PC-9 (cell line): ENCODE results near the gene IQSEC1. TPM values are rescaled to one million over a fixed set of nuclear protein-coding genes. Genes with fewer than 3 reads are reported as not detected.

Experiments used
- BruUV-seq: library from RNA; stranded (reverse); fragments of 400-500 nt; replicated peaks from 2 replicates; lab custom pipeline; 2021; lab: Mats Ljungman, UMichigan
- CTCF ChIA-PET: fragments of 300-600 bp; sonication (Branson Sonifier 250); formaldehyde crosslinking; loops from one replicate; lab custom pipeline; 2022; ENCODE audit warnings: antibody characterized with exemption; lab: Charles Lee
- POLR2A ChIA-PET: fragments of 300-600 bp; sonication (Branson Sonifier 250); formaldehyde crosslinking; loops from one replicate; lab custom pipeline; 2022; ENCODE audit warnings: antibody characterized with exemption; ENCODE audit not compliant: unreplicated experiment; lab: Charles Lee
- DNase-seq, 2 experiments: peaks; one replicate each; pipeline versions ENCODE4 v3.0.0 to v3.0.0-alpha.2; 2015 to 2022; ENCODE audit warnings: mixed read lengths in 1 of 2
- H2AFZ ChIP-seq: fragments of 200-600 bp; sonication (generic); 2 replicates; pipeline ENCODE4 v1.8.1; 2017; ENCODE audit warnings: antibody characterized with exemption
- H3F3A ChIP-seq: fragments of 200-600 bp; sonication (generic); 2 replicates; pipeline ENCODE4 v1.8.1; 2017; ENCODE audit warnings: antibody characterized with exemption, mild to moderate bottlenecking, low read depth; ENCODE audit not compliant: insufficient read depth
- H3K27ac ChIP-seq: fragments of 200-600 bp; sonication (generic); 2 replicates; pipeline ENCODE4 v1.6.1; 2016; ENCODE audit warnings: mixed run types
- H3K27me3 ChIP-seq: fragments of 200-600 bp; sonication (generic); 2 replicates; pipeline ENCODE4 v1.6.1; 2016; ENCODE audit warnings: low read depth, mixed run types; ENCODE audit not compliant: insufficient read depth
- H3K36me3 ChIP-seq: fragments of 200-600 bp; sonication (generic); 2 replicates; pipeline ENCODE4 v1.6.1; 2016; ENCODE audit warnings: low read depth, mixed run types
- H3K4me1 ChIP-seq: fragments of 200-600 bp; sonication (generic); replicated peaks from 2 replicates; pipeline ENCODE4 v1.6.1; 2016; ENCODE audit warnings: mixed run types; ENCODE audit not compliant: insufficient read depth
- H3K4me2 ChIP-seq: fragments of 200-600 bp; sonication (generic); 2 replicates; pipeline ENCODE4 v1.6.1; 2017; ENCODE audit warnings: mixed run types
- H3K4me3 ChIP-seq: fragments of 200-600 bp; sonication (generic); 2 replicates; pipeline ENCODE4 v1.6.1; 2016; ENCODE audit warnings: mixed run types
- H3K79me2 ChIP-seq: fragments of 200-600 bp; sonication (generic); 2 replicates; pipeline ENCODE4 v1.6.1; 2017; ENCODE audit warnings: low read depth, mixed run types
- H3K9me2 ChIP-seq: fragments of 200-600 bp; sonication (generic); 2 replicates; pipeline ENCODE4 v1.8.1; 2017; ENCODE audit warnings: mild to moderate bottlenecking; ENCODE audit not compliant: insufficient read depth
- H3K9me3 ChIP-seq: fragments of 200-600 bp; sonication (generic); 2 replicates; pipeline ENCODE4 v1.8.1; 2016; ENCODE audit warnings: low read depth; ENCODE audit not compliant: insufficient read depth
- H4K20me1 ChIP-seq: fragments of 200-600 bp; sonication (generic); 2 replicates; pipeline ENCODE4 v1.8.1; 2017; ENCODE audit not compliant: insufficient read depth
- CTCF ChIP-seq: fragments of 200-600 bp; sonication (generic); conservative IDR thresholded peaks from 2 replicates; pipeline ENCODE4 v1.6.1; 2017; ENCODE audit warnings: mixed run types, antibody characterized with exemption, mild to moderate bottlenecking, moderate library complexity
- EZH2 ChIP-seq: fragments of 200-600 bp; sonication (generic); IDR thresholded peaks from 2 replicates; pipeline ENCODE4 v1.8.0; 2017; ENCODE audit warnings: antibody characterized with exemption, low read depth
- intact Hi-C: fragments of 100-400 bp; cut with micrococcal nuclease; formaldehyde crosslinking; loops from one replicate; pipeline ENCODE4 v1.10.0; 2022; ENCODE audit not compliant: unreplicated experiment
- total RNA-seq: library from RNA; stranded (reverse); gene quantifications from 2 replicates; pipeline ENCODE4 v1.2.3, GENCODE V29; 2021

IQSEC1 gene
- total RNA-seq, 1 experiment from 2014 or later, result 30.7 TPM

GRCh38 chr3:13102386-13103345, 29.4 kb upstream of the IQSEC1 start:
- no peak for TF ChIP-seq EZH2
- no peak for TF ChIP-seq CTCF
- no peaks in the 10 kb centered on the region for H3K27me3 ChIP-seq
- POLR2A ChIA-PET, result no interaction called here

GRCh38 chr3:13099707-13100106, 26.5 kb upstream of the IQSEC1 start:
- Histone ChIP-seq H3K4me2 (no peak overlapping the region), H3K36me3 (no peaks in the 10 kb centered on the region), H3K4me1 (peaks cover 2% of the 10 kb centered on the region), H3K79me2 (no peaks in the 10 kb centered on the region), H3K27me3 (no peaks in the 10 kb centered on the region), H3K4me3 (no peak overlapping the region), H2AFZ (no peak overlapping the region), H3F3A (no peaks in the 10 kb centered on the region), H4K20me1 (no peaks in the 10 kb centered on the region), H3K27ac (no peak overlapping the region), H3K9me3 (no peaks in the 10 kb centered on the region), H3K9me2 (no peaks in the 10 kb centered on the region)
- intact Hi-C loops, result loop anchor here (10.0 kb wide), 1 partner anchor 225 kb away; no protein-coding TSS in a partner anchor
- TF ChIP-seq CTCF (no peak), EZH2 (no peak)
- no TSS peak for BruUV-seq
- DNase-seq, result no peak
- POLR2A ChIA-PET, result interaction anchor here (0.6 kb wide), 1 partner anchor 91 kb away, joined by 4 read pairs; no protein-coding TSS in a partner anchor
- CTCF ChIA-PET, result no interaction called here

More at GRCh38 chr3:13102386-13103345, 29.4 kb upstream of the IQSEC1 start:
- CTCF ChIA-PET, result interaction anchor here (0.6 to 0.8 kb wide), 2 partner anchors 11 to 456 kb away, joined by 3 to 4 read pairs; no protein-coding TSS in a partner anchor
- Histone ChIP-seq H3F3A (peaks cover 25% of the 10 kb centered on the region), H3K9me2 (no peaks in the 10 kb centered on the region), H3K4me2 (no peak overlapping the region), H2AFZ (no peak overlapping the region), H3K79me2 (no peaks in the 10 kb centered on the region), H3K9me3 (no peaks in the 10 kb centered on the region), H4K20me1 (no peaks in the 10 kb centered on the region), H3K4me1 (peaks cover 31% of the 10 kb centered on the region), H3K36me3 (no peaks in the 10 kb centered on the region), H3K4me3 (no peak overlapping the region), H3K27ac (no peak overlapping the region)
- intact Hi-C loops, result no loop called here
- no peak for DNase-seq
- BruUV-seq, result no TSS peak

- no peaks in the 10 kb centered on the region for H3K36me3 ChIP-seq
- no peaks in the 10 kb centered on the region for H4K20me1 ChIP-seq
- no peak overlapping the region for H3K4me3 ChIP-seq
- ChIA-PET CTCF (interaction anchor here (0.6 kb wide), 1 partner anchor 76 kb away, joined by 3 read pairs; no protein-coding TSS in a partner anchor), POLR2A (no interaction called here)
- H3K27ac ChIP-seq, result no peak overlapping the region
- no TSS peak for BruUV-seq
- no peaks in the 10 kb centered on the region for H3F3A ChIP-seq
- no peak for TF ChIP-seq CTCF
- no peak for TF ChIP-seq EZH2
- H3K9me3 ChIP-seq, result no peaks in the 10 kb centered on the region
- no peak for DNase-seq
- H3K4me1 ChIP-seq, result peaks cover 2% of the 10 kb centered on the region
- no peak overlapping the region for H2AFZ ChIP-seq
- no peaks in the 10 kb centered on the region for H3K9me2 ChIP-seq
- intact Hi-C loops, result loop anchor here (10.0 kb wide), 1 partner anchor 224 kb away; no protein-coding TSS in a partner anchor
- H3K27me3 ChIP-seq, result no peaks in the 10 kb centered on the region
- H3K79me2 ChIP-seq, result no peaks in the 10 kb centered on the region
- H3K4me2 ChIP-seq, result no peak overlapping the region
Observed at GRCh38 chr3:13098192-13098988, 25.2 kb upstream of the IQSEC1 start.
